CD4-positive, alpha-beta T cell treated with Interleukin-17A for 4 hours (primary cell): ENCODE data around the gene CEP131.

Experiments used
- DNase-seq: peaks from one replicate; pipeline ENCODE4 v3.0.0-alpha.2; 2020; ENCODE audit warnings: mixed read lengths

The CEP131 gene

DNA sequence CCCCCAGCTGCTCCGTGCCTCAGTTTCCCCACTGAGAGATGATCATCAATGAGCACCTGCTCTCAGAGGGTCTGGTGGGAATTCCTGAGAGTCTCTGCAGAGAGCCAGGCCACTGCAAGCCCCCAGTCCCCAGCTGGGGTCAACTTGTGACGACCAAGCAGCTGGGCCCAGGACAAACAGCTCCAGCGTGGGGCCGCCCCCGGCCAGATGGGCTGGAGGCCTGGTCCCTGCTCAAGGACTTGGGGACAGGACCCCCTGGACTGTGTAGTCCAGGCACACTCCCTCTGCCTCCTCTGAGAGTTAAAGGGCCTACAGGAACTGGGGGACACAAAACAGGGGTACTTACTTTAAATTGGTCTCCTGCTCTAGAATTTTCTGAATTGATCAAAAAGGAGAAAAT is 40.2 kb downstream of the CEP131 start:
- DNase-seq: no peak

GRCh38 chr17:81181811-81182185 is 41.0 kb downstream of the CEP131 start:
- DNase-seq: no peak

DNA sequence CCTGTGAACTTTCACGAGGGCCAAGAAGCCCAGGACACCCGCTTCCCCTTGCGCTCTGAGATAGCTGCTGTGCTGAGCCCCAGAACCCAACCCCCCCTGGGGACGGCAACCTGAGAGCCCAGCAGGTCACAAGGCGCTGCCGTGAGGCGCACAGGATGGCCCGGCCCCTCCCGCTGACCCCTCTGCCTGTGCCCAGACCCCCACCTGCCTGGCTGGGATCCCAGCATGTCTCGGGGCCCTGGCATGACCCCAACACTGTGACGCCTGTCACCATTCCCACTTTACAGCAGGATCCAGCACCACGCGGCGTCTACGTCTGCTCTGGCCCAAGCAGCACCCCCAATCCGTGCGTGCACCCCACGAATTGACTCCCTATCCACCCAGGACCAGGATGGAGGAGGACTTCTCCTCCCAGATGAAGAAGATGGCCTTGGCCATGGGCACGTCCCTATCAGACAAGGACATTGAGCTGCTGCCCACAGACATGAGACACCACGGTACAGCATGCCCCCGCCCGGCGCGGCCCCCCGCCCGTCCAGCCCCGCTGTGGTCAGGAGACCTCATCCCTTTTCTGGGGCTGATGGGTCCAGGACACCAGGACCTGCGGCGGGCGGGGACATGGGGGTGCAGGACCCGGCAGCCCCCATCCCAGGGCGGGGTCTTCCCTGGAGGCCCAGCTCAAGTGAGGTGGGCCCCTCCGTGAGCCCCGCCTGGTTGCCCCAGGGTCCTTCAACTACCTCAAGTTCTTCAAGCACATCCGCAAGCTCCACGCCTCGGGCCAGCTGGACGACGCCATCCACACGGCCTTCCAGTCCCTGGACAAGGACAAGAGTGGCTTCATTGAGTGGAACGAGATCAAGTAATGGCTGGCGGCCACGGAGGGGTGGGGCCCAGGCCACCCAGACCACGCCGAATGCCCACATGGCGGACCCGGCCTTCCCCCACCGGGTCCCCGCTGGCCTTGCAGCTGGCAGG is 41.6 kb downstream of the CEP131 start:
- no peak for DNase-seq

GRCh38 chr17:81179861-81180260 is 42.9 kb downstream of the CEP131 start:
- DNase-seq: no peak

- no peak for DNase-seq
These were observed 43.5 kb downstream of the CEP131 start for GRCh38 chr17:81179220-81179619.

DNA sequence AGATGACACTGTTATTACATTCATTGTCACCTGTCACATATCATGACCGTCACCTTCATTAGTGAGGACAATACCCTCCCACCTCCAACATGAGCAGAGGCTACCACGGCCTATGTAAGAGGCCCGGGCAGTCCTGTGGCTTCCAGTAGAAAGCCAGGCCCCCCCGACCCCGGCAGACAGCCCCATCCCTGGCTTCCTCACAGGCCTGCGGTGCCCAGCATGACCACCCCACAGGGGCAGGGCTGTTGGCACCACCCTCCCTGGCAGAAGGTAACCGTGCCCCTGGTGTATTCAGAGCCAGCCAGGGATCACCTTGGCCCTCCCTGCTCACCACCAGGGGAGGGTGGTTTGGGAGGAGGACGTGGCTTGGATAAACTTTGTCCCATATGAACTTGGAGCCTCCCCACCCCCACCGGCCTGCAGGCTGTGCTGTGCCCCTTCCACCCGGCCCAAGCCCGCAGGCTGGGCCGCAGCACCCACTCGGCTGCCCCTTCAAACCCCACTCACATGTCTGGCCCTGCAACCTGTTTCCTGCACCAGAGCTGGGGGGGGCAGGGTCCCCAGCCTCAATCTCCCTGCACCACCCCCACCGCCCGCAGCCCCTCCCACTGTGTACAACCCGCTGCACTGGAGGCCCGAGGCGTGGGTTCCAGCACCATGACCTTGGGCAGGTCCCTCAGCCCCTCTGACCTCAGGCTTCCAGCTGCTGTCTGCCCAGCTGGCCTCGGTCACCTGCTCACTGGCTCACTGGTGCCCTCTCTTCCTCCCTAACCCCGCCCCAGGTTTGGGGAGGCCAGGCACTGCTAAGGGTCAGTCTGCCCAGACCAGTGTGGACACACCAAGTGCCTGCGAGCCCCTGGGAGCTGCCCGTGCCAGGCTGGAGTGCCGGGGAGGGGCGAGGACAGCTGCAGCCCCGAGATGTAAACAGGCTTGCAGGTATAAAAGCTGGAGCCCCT is 44.4 kb downstream of the CEP131 start:
- no peak for DNase-seq

GRCh38 chr17:81176666-81177065 is 46.1 kb downstream of the CEP131 start:
- no peak for DNase-seq

DNA sequence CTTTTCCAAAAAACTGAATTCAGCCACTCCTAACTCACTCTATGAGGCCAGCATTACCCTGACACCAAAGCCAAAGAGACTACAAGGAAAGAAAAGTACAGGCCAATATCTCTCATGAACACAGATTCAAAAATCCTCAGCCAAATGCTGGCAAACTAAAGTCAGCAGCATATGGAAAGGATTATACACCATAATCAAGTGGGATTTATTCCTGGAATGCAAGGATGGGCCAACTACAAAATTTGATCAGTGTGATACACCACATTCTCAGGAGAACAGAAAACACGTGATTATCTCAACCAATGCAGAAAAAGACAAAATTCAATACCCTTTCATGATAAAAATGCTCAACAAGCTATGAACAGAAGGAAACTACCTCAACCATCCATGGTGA is 49.0 kb downstream of the CEP131 start:
- no peak for DNase-seq

- DNase-seq: no peak
These were observed 49.6 kb downstream of the CEP131 start for GRCh38 chr17:81173052-81173761.

DNA sequence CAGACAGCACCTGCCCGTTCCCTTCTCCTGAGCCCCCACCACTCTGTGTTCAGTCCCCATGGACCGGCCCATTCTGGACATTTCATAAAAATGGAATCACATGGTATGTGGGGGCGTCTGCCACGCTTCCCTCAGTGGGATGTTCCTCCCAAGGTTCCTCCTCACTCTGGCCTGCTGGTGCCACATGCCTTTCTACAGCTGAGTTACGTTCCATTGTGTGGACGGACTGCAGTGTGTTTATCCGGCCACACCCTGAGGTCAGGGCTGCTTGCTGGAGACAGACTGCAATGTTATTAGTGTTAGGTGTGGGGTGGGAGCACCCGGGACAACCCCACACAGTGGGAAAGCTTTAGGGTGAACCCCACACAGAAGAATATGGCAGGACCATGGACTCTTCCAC is 50.8 kb downstream of the CEP131 start:
- DNase-seq: no peak

DNA sequence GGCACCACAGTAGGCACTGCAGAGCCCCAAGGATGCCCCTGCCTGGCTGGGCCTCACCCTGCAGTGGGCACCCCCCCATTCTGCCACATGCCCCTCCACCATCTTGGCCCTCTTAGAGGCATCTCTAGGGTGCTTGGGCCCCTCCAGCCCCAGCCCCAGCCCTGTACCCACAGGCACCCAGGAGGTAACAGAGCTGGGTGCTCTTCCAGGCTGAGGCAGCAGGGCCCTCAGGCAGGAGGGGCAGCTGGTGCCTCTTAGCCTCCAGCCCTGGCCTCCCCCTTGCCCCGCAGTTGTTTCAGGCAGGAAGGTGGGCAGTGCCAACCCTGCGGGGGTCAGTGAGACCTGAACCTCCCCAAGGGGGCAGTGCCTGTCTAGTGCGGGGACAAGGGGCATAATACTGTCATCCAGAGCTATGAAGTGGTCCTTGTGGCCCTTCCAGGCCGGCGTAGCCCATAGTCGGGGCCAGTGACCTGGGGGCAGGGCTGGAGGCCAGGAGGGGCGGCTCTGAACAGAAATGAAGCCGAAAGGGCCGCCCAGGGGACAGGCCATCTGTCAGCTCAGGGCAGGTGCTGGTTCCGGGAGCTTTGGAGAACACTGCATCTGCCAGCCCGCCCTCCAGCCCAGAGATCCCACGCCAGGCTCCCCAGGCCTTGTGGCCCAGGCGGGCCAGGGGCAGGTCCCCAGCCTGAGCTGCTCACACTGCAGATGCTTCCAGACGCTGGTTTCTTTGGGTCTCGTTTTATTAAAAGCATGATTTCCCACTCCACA is 51.9 kb downstream of the CEP131 start:
- no peak for DNase-seq

DNA sequence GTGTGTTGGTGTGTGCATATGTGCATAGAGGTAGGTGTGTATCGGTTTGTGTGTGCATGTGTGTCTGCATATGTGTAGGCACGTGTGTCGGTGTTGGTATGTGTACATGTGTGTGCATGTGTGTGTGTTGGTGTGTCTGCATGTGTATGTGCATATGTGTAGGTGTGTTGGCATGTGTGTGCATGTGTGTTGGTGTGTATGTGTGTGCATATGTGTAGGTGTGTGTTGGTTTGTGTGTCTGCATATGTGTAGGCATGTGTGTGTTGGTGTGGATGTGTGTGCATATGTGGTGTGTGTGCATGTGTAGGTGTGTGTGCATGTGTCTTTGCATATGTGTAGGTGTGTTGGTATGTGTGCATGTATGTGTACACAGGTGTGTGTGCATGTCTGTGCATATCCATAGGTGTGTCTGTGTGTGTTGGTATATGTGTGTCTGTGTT is 52.9 kb downstream of the CEP131 start:
- DNase-seq: no peak

DNA sequence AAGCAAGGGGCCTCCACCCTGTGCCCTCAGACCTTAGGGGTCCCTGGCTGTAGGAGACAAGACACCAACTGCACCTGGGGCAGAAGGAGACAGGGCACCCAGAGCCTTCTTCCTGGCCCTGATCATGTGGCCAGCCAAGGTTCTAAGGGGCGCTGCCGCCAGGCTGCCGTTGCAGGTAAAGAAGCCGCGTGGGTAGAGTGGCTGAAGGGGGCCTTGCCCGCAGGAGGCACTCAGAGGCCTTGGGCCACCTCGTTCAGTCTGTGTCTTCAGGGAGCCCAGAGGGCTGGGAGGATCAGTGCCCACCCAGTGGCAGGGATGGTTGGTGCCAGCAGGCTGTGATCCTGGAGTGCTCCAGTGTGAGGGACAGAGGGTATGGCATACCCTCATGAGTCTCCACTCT is 55.1 kb downstream of the CEP131 start:
- no peak for DNase-seq

- no peak for DNase-seq
These were observed 55.6 kb downstream of the CEP131 start for GRCh38 chr17:81167194-81167524.

GRCh38 chr17:81166033-81166492 is 56.7 kb downstream of the CEP131 start, which contains the start of gene AATK:
Gene AATK, minus strand, starts transcription at chr17:81166221. Its CDS starts 229 bp downstream, at chr17:81165992.
- no peak for DNase-seq

GRCh38 chr17:81165246-81166032 is 57.3 kb downstream of the CEP131 start, which contains the start of gene PVALEF:
Gene PVALEF, plus strand, starts transcription at chr17:81165507. Its CDS starts 15,720 bp downstream, at chr17:81181227.
- no peak for DNase-seq

GRCh38 chr17:81164371-81165245 is 58.2 kb downstream of the CEP131 start:
- DNase-seq: no peak

GRCh38 chr17:81163703-81164370 is 58.9 kb downstream of the CEP131 start:
- DNase-seq: no peak

DNA sequence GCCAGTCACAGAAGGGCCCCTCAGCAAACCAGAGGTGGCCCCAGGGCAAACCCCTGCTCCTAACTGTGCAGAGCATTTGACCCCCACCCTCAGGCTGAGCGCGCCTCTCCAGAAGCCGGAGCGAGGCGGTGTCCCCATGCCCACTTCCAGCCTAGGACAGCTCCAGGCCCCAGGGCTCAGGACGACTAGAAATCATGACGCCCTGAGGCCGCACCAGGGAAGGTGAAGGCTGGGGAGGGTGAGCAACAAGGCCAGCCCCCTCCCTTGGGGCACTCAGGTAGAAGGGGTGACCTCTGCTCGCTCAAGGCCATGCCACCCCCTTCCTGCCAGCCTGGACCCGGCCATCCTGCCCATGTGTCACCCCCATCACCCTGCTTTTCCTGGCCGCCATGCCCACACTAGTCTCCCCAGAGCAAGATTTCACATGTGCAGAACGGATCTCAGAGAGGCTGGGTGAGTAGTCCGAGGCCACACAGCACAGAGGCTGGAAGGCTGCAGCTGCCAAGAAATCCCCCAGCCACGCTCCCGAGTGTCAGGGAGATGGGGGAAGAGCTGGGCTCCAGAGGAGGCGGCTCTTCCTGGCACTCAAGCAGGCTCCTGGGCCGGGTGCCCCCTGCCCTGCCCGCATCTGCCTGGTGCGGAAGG is 59.6 kb downstream of the CEP131 start:
- no peak for DNase-seq
